ENCODE measurements around the gene CRB1.

CRB1 gene

DNA sequence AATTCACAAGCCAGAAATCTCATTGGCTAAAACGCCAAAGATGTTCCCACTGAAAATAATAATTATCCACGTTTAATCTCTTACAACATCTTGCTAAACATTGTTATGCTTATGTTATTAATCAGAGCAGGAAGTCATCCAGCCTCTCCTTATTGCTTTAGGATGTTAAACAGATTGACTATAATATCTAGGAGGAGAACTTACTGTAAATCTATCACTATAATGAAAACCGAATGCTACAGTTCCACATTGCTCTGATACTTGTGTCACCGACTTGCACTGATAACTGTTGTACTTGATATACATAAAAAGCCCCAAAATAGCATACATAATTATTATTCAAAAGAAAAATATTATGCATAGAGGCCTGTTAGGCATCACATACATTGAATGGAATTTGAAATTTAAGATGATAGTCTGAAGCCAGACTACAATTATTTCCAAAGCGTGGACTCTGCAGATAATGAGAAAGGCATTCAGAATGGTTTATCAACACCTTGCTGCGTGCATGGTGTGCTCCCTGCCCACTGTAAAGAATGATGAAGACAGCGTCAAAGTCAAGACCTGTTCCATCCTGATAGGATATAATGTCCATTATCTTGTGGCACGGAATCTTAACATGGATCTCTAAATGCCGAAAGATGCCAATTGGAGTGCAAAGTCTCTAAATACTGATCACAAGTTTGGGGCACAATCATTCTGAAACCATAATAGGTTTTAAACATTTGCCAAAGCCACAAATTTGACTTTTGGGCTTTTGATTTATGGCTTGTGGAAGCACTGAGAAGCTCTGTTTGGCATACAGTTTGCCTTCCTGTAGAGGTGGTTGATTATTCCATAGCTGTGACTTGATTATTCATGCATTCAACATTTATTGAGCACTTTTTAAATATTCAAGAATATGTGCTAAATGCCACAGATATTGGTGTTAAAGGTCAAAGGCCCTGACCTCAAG lies 71.3 kb downstream of the CRB1 start:
- Histone ChIP-seq H2BK5ac (ENCODE audit: low read length) (no peak overlapping the region), H3K18ac (ENCODE audit: low read length) (no peak overlapping the region), H3K27ac (ENCODE audit: low read depth, low read length) (no peak overlapping the region), H4K8ac (ENCODE audit: low read depth, low read length) (no peak overlapping the region), H3K56ac (ENCODE audit: low read length) (no peak overlapping the region), H3K9ac (ENCODE audit: low read length) (no peak overlapping the region), H3K4me2 (ENCODE audit: low read length) (no peak overlapping the region), H3K27me3 (ENCODE audit: insufficient read depth, low read length, poor library complexity) (no peaks in the 10 kb centered on the region), H3K79me2 (ENCODE audit: control insufficient read depth, insufficient read depth, low read length) (no peaks in the 10 kb centered on the region), H3K4me3 (ENCODE audit: low read length) (no peak overlapping the region), H3K4ac (ENCODE audit: low read depth, low read length) (no peak overlapping the region), H2BK120ac (ENCODE audit: low read depth, low read length) (no peak overlapping the region), H3K4me1 (ENCODE audit: control insufficient read depth, low read depth, low read length) (no peaks in the 10 kb centered on the region), H3K23ac (ENCODE audit: low read length) (no peak overlapping the region), H3K36me3 (ENCODE audit: control insufficient read depth, insufficient read depth, low read length) (no peaks in the 10 kb centered on the region), H3K79me1 (ENCODE audit: low read length) (no peaks in the 10 kb centered on the region), H4K5ac (ENCODE audit: low read length) (no peak overlapping the region), H2AK5ac (ENCODE audit: low read length) (no peak overlapping the region), H2BK15ac (replicated peaks; ENCODE audit: low read depth) (no peak overlapping the region)
- WGBS (ENCODE audit: extremely low coverage, insufficient coverage, low lambda C conversion rate): no CpG with 5 or more reads among the region's 9 CpGs
- no peak for DNase-seq

- H3K36me3 ChIP-seq (ENCODE audit: control insufficient read depth, insufficient read depth, low read length): no peaks in the 10 kb centered on the region
- no peak overlapping the region for H3K4me2 ChIP-seq (ENCODE audit: low read length)
- H4K8ac ChIP-seq (ENCODE audit: low read depth, low read length): no peak overlapping the region
- no peak overlapping the region for H3K4ac ChIP-seq (ENCODE audit: low read depth, low read length)
- H3K4me3 ChIP-seq (ENCODE audit: low read length): no peak overlapping the region
- DNase-seq: no peak
- no peak overlapping the region for H3K18ac ChIP-seq (ENCODE audit: low read length)
- no CpG with 5 or more reads among the region's 1 CpG for WGBS (ENCODE audit: extremely low coverage, insufficient coverage, low lambda C conversion rate)
- H3K23ac ChIP-seq (ENCODE audit: low read length): no peak overlapping the region
- H3K9ac ChIP-seq (ENCODE audit: low read length): no peak overlapping the region
- H3K27ac ChIP-seq (ENCODE audit: low read depth, low read length): no peak overlapping the region
- no peaks in the 10 kb centered on the region for H3K79me1 ChIP-seq (ENCODE audit: low read length)
- H3K79me2 ChIP-seq (ENCODE audit: control insufficient read depth, insufficient read depth, low read length): no peaks in the 10 kb centered on the region
- H3K4me1 ChIP-seq (ENCODE audit: control insufficient read depth, low read depth, low read length): no peaks in the 10 kb centered on the region
- H2BK15ac ChIP-seq (replicated peaks; ENCODE audit: low read depth): no peak overlapping the region
- no peak overlapping the region for H3K56ac ChIP-seq (ENCODE audit: low read length)
- H2BK120ac ChIP-seq (ENCODE audit: low read depth, low read length): no peak overlapping the region
- no peaks in the 10 kb centered on the region for H3K27me3 ChIP-seq (ENCODE audit: insufficient read depth, low read length, poor library complexity)
- no peak overlapping the region for H2BK5ac ChIP-seq (ENCODE audit: low read length)
- no peak overlapping the region for H4K5ac ChIP-seq (ENCODE audit: low read length)
- no peak overlapping the region for H2AK5ac ChIP-seq (ENCODE audit: low read length)
Measured at GRCh38 chr1:197341626-197342025, 73.6 kb downstream of the CRB1 start.

- DNase-seq: peak; percentile 76
- Histone ChIP-seq H3K79me2 (ENCODE audit: control insufficient read depth, insufficient read depth, low read length) (no peaks in the 10 kb centered on the region), H3K27me3 (ENCODE audit: insufficient read depth, low read length, poor library complexity) (no peaks in the 10 kb centered on the region), H2BK120ac (ENCODE audit: low read depth, low read length) (no peak overlapping the region), H3K36me3 (ENCODE audit: control insufficient read depth, insufficient read depth, low read length) (no peaks in the 10 kb centered on the region), H4K8ac (ENCODE audit: low read depth, low read length) (no peak overlapping the region), H2BK5ac (ENCODE audit: low read length) (no peak overlapping the region), H2AK5ac (ENCODE audit: low read length) (no peak overlapping the region), H3K4me1 (ENCODE audit: control insufficient read depth, low read depth, low read length) (no peaks in the 10 kb centered on the region), H3K4ac (ENCODE audit: low read depth, low read length) (no peak overlapping the region), H3K9ac (ENCODE audit: low read length) (no peak overlapping the region), H4K5ac (ENCODE audit: low read length) (no peak overlapping the region), H3K79me1 (ENCODE audit: low read length) (no peaks in the 10 kb centered on the region), H3K56ac (ENCODE audit: low read length) (no peak overlapping the region), H2BK15ac (replicated peaks; ENCODE audit: low read depth) (no peak overlapping the region), H3K4me2 (ENCODE audit: low read length) (no peak overlapping the region), H3K27ac (ENCODE audit: low read depth, low read length) (no peak overlapping the region), H3K23ac (ENCODE audit: low read length) (no peak overlapping the region), H3K18ac (ENCODE audit: low read length) (no peak overlapping the region), H3K4me3 (ENCODE audit: low read length) (no peak overlapping the region)
- WGBS (ENCODE audit: extremely low coverage, insufficient coverage, low lambda C conversion rate): no CpG with 5 or more reads among the region's 3 CpGs
Measured at GRCh38 chr1:197342044-197342565, 74.1 kb downstream of the CRB1 start.

- H2BK5ac ChIP-seq (ENCODE audit: low read length): no peak overlapping the region
- H3K79me1 ChIP-seq (ENCODE audit: low read length): no peaks in the 10 kb centered on the region
- no peak overlapping the region for H4K8ac ChIP-seq (ENCODE audit: low read depth, low read length)
- no peak overlapping the region for H3K56ac ChIP-seq (ENCODE audit: low read length)
- no peak overlapping the region for H3K4me2 ChIP-seq (ENCODE audit: low read length)
- H4K5ac ChIP-seq (ENCODE audit: low read length): no peak overlapping the region
- no peaks in the 10 kb centered on the region for H3K4me1 ChIP-seq (ENCODE audit: control insufficient read depth, low read depth, low read length)
- no peak overlapping the region for H3K18ac ChIP-seq (ENCODE audit: low read length)
- H2BK15ac ChIP-seq (replicated peaks; ENCODE audit: low read depth): no peak overlapping the region
- H3K4me3 ChIP-seq (ENCODE audit: low read length): no peak overlapping the region
- no peak overlapping the region for H3K4ac ChIP-seq (ENCODE audit: low read depth, low read length)
- no peak overlapping the region for H3K9ac ChIP-seq (ENCODE audit: low read length)
- no peaks in the 10 kb centered on the region for H3K27me3 ChIP-seq (ENCODE audit: insufficient read depth, low read length, poor library complexity)
- no peaks in the 10 kb centered on the region for H3K79me2 ChIP-seq (ENCODE audit: control insufficient read depth, insufficient read depth, low read length)
- no peak overlapping the region for H2BK120ac ChIP-seq (ENCODE audit: low read depth, low read length)
- DNase-seq: no peak
- H3K36me3 ChIP-seq (ENCODE audit: control insufficient read depth, insufficient read depth, low read length): no peaks in the 10 kb centered on the region
- H2AK5ac ChIP-seq (ENCODE audit: low read length): no peak overlapping the region
- no CpG with 5 or more reads among the region's 2 CpGs for WGBS (ENCODE audit: extremely low coverage, insufficient coverage, low lambda C conversion rate)
- H3K27ac ChIP-seq (ENCODE audit: low read depth, low read length): no peak overlapping the region
- no peak overlapping the region for H3K23ac ChIP-seq (ENCODE audit: low read length)
Measured at GRCh38 chr1:197342669-197343068, 74.6 kb downstream of the CRB1 start.

DNA sequence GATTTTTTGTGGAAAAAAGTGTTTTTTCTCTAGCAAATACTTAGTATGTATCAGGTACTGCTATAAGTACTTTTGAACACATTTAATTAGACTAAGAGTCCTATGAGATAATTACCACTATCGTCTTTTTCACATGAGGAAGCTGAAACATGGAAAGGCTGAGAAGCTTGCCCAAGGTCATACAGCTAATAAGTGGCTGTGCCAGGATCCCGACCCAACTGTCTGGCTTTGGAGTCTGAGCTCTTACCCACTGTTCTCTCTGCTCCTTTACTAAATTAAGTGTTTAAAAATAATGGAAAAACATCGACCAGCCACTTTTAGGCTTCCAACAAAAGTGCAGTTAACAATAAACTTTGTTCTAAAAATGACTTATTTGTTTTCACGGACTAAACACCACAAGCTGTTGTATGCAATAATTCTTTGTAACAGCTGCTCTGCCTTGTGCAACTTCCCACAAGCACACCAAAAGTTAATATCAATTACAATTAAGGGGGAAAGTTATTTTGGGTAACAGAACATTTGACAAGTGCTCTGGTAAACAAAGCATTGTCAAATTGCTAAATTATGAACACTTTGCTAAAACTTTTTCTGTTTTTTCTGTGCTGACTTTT lies 75.7 kb downstream of the CRB1 start:
- Histone ChIP-seq H3K79me1 (ENCODE audit: low read length) (no peaks in the 10 kb centered on the region), H3K27me3 (ENCODE audit: insufficient read depth, low read length, poor library complexity) (no peaks in the 10 kb centered on the region), H3K4me1 (ENCODE audit: control insufficient read depth, low read depth, low read length) (no peaks in the 10 kb centered on the region), H2AK5ac (ENCODE audit: low read length) (no peak overlapping the region), H3K9ac (ENCODE audit: low read length) (no peak overlapping the region), H2BK15ac (replicated peaks; ENCODE audit: low read depth) (no peak overlapping the region), H2BK5ac (ENCODE audit: low read length) (no peak overlapping the region), H4K5ac (ENCODE audit: low read length) (no peak overlapping the region), H3K79me2 (ENCODE audit: control insufficient read depth, insufficient read depth, low read length) (no peaks in the 10 kb centered on the region), H3K27ac (ENCODE audit: low read depth, low read length) (no peak overlapping the region), H3K4me3 (ENCODE audit: low read length) (no peak overlapping the region), H3K36me3 (ENCODE audit: control insufficient read depth, insufficient read depth, low read length) (no peaks in the 10 kb centered on the region), H2BK120ac (ENCODE audit: low read depth, low read length) (no peak overlapping the region), H3K4me2 (ENCODE audit: low read length) (no peak overlapping the region), H3K56ac (ENCODE audit: low read length) (no peak overlapping the region), H3K23ac (ENCODE audit: low read length) (no peak overlapping the region), H3K18ac (ENCODE audit: low read length) (no peak overlapping the region), H4K8ac (ENCODE audit: low read depth, low read length) (no peak overlapping the region), H3K4ac (ENCODE audit: low read depth, low read length) (no peak overlapping the region)
- no CpG with 5 or more reads among the region's 4 CpGs for WGBS (ENCODE audit: extremely low coverage, insufficient coverage, low lambda C conversion rate)
- no peak for DNase-seq

All from mesendoderm (in vitro differentiated cells).